Activated CD8-positive, alpha-beta memory T cell treated with anti-CD3 and anti-CD28 coated beads, Interleukin-2, amount 10 ng/mL, durations not matched to agents 7 days and 5 days (primary cell): ENCODE results near the gene OBP2A. TPM values are rescaled to one million over a fixed set of nuclear protein-coding genes. Genes with fewer than 3 reads are reported as not detected.

Experiments used
- ATAC-seq: fragments of 150-1000 bp; cut with Tn5 transposase; one replicate; pipeline ENCODE4 v1.10.0; 2021; ENCODE audit warnings: moderate library complexity
- CTCF ChIA-PET: fragments of 350-600 bp; sonication (Branson Sonifier 250); formaldehyde crosslinking; loops from one replicate; lab custom pipeline; 2021; ENCODE audit warnings: antibody characterized with exemption; lab: Charles Lee
- DNase-seq: peaks from one replicate; pipeline ENCODE4 v3.0.0-alpha.2; 2020
- H3K27ac Mint-ChIP-seq: one replicate; pipeline ENCODE4 v1.8.0; 2021; ENCODE audit warnings: mild to moderate bottlenecking, mixed read lengths
- H3K27me3 Mint-ChIP-seq: one replicate; pipeline ENCODE4 v1.8.0; 2021; ENCODE audit warnings: mixed read lengths
- H3K36me3 Mint-ChIP-seq: one replicate; pipeline ENCODE4 v1.8.0; 2021; ENCODE audit warnings: mild to moderate bottlenecking, mixed read lengths
- H3K4me1 Mint-ChIP-seq: one replicate; pipeline ENCODE4 v1.8.0; 2021; ENCODE audit warnings: mixed read lengths
- H3K4me3 Mint-ChIP-seq: one replicate; pipeline ENCODE4 v1.8.0; 2021; ENCODE audit warnings: mild to moderate bottlenecking, moderate library complexity, mixed read lengths
- H3K9me3 Mint-ChIP-seq: one replicate; pipeline ENCODE4 v1.8.0; 2022; ENCODE audit warnings: low read depth, mixed read lengths
- total RNA-seq, 2 experiments: library from RNA; stranded (reverse); gene quantifications; one replicate each; pipeline ENCODE4 v1.2.3, GENCODE V29; 2021

The OBP2A gene
- total RNA-seq, 2 experiments from 2014 or later, result not detected

GRCh38 chr9:135588371-135588770, 42.4 kb downstream of the OBP2A start:
- no peaks in the 10 kb centered on the region for H3K27me3 Mint-ChIP-seq
- DNase-seq (no peak), ATAC-seq (no peak)
- CTCF ChIA-PET, result no interaction called here
- H3K4me3 Mint-ChIP-seq, result no peak overlapping the region
- H3K27ac Mint-ChIP-seq, result no peak overlapping the region
- no peaks in the 10 kb centered on the region for H3K4me1 Mint-ChIP-seq
- no peaks in the 10 kb centered on the region for H3K36me3 Mint-ChIP-seq
- no peaks in the 10 kb centered on the region for H3K9me3 Mint-ChIP-seq

- Mint-ChIP-seq H3K4me3 (no peak overlapping the region), H3K27ac (no peak overlapping the region)
Observed at GRCh38 chr9:135588886-135589595, 43.1 kb downstream of the OBP2A start.

GRCh38 chr9:135589596-135590485, 43.9 kb downstream of the OBP2A start:
- no peaks in the 10 kb centered on the region for H3K4me1 Mint-ChIP-seq
- H3K4me3 Mint-ChIP-seq, result no peak overlapping the region
- CTCF ChIA-PET, result interaction anchor here (1.1 kb wide), 1 partner anchor 13 kb away, joined by 3 read pairs; no protein-coding TSS in a partner anchor
- no peaks in the 10 kb centered on the region for H3K36me3 Mint-ChIP-seq
- no peak for DNase-seq
- H3K9me3 Mint-ChIP-seq, result no peaks in the 10 kb centered on the region
- H3K27ac Mint-ChIP-seq, result no peak overlapping the region
- peaks cover 2% of the 10 kb centered on the region for H3K27me3 Mint-ChIP-seq
- no peak for ATAC-seq

More at GRCh38 chr9:135588886-135589595, 43.1 kb downstream of the OBP2A start:
- no peak for ATAC-seq
- no peaks in the 10 kb centered on the region for H3K4me1 Mint-ChIP-seq
- H3K9me3 Mint-ChIP-seq, result no peaks in the 10 kb centered on the region
- no peaks in the 10 kb centered on the region for H3K36me3 Mint-ChIP-seq
- no peaks in the 10 kb centered on the region for H3K27me3 Mint-ChIP-seq
- no peak for DNase-seq
- CTCF ChIA-PET, result interaction anchor here (1.1 kb wide), 1 partner anchor 13 kb away, joined by 3 read pairs; no protein-coding TSS in a partner anchor

- Mint-ChIP-seq H3K4me1 (no peaks in the 10 kb centered on the region), H3K36me3 (no peaks in the 10 kb centered on the region), H3K27me3 (peaks cover 3% of the 10 kb centered on the region), H3K27ac (no peak overlapping the region), H3K9me3 (no peaks in the 10 kb centered on the region), H3K4me3 (no peak overlapping the region)
- DNase-seq, result no peak
- CTCF ChIA-PET, result interaction anchor here (1.1 kb wide), 1 partner anchor 12 kb away, joined by 3 read pairs; no protein-coding TSS in a partner anchor
- ATAC-seq, result no peak
Observed at GRCh38 chr9:135590486-135591079, 44.7 kb downstream of the OBP2A start.

GRCh38 chr9:135591506-135592330, 45.8 kb downstream of the OBP2A start:
- CTCF ChIA-PET, result no interaction called here
- no peak for DNase-seq

GRCh38 chr9:135592331-135592590, 46.3 kb downstream of the OBP2A start:
- ATAC-seq, result no peak
- Mint-ChIP-seq H3K9me3 (no peaks in the 10 kb centered on the region), H3K4me3 (no peak overlapping the region), H3K36me3 (no peaks in the 10 kb centered on the region), H3K4me1 (no peaks in the 10 kb centered on the region), H3K27ac (no peak overlapping the region), H3K27me3 (peaks cover 12% of the 10 kb centered on the region)
- DNase-seq, result no peak
- CTCF ChIA-PET, result no interaction called here

More at GRCh38 chr9:135591506-135592330, 45.8 kb downstream of the OBP2A start:
- Mint-ChIP-seq H3K27me3 (peaks cover 10% of the 10 kb centered on the region), H3K4me1 (no peaks in the 10 kb centered on the region), H3K36me3 (no peaks in the 10 kb centered on the region), H3K9me3 (no peaks in the 10 kb centered on the region), H3K27ac (no peak overlapping the region), H3K4me3 (no peak overlapping the region)
- no peak for ATAC-seq

GRCh38 chr9:135592625-135593024, 46.7 kb downstream of the OBP2A start:
- peaks cover 12% of the 10 kb centered on the region for H3K27me3 Mint-ChIP-seq
- H3K36me3 Mint-ChIP-seq, result no peaks in the 10 kb centered on the region
- ATAC-seq, result no peak
- no peak overlapping the region for H3K27ac Mint-ChIP-seq
- H3K9me3 Mint-ChIP-seq, result no peaks in the 10 kb centered on the region
- H3K4me3 Mint-ChIP-seq, result no peak overlapping the region
- CTCF ChIA-PET, result no interaction called here
- no peaks in the 10 kb centered on the region for H3K4me1 Mint-ChIP-seq
- DNase-seq, result no peak

GRCh38 chr9:135596211-135596610, 50.3 kb downstream of the OBP2A start:
- CTCF ChIA-PET, result interaction anchor here (2.2 kb wide), 1 partner anchor 8 kb away, joined by 7 read pairs; no protein-coding TSS in a partner anchor
- Mint-ChIP-seq H3K27ac (no peak overlapping the region), H3K27me3 (peaks cover 32% of the 10 kb centered on the region), H3K4me3 (no peak overlapping the region), H3K36me3 (no peaks in the 10 kb centered on the region), H3K4me1 (no peaks in the 10 kb centered on the region), H3K9me3 (no peaks in the 10 kb centered on the region)
- no peak for DNase-seq
- no peak for ATAC-seq

Other genes with a start within 250 kb of the OBP2A start
- gene PPP1R26, start 66.3 kb upstream of the OBP2A start, total RNA-seq, result under 1 TPM; 0.18 to 0.28 TPM
- gene MRPS2, start 45.4 kb upstream of the OBP2A start, total RNA-seq, result 10 to 100 TPM; 34.7 to 38.0 TPM
- not detected for gene LCN1, start 24.7 kb upstream of the OBP2A start, total RNA-seq
- gene PAEP, start 15.6 kb downstream of the OBP2A start, total RNA-seq, result not detected
- not detected for gene GLT6D1, start 93.4 kb downstream of the OBP2A start, total RNA-seq
- gene LCN9, start 117.2 kb downstream of the OBP2A start, total RNA-seq, result not detected
- gene SOHLH1, start 153.4 kb downstream of the OBP2A start, total RNA-seq, result not detected
- gene KCNT1, start 156.1 kb downstream of the OBP2A start, total RNA-seq, result not detected